GM19193 (cell line): ENCODE results near the gene BEAN1.

Experiments
- POLR2A ChIP-seq: IDR thresholded peaks from 4 replicates; pipeline ENCODE4 v1.6.1; 2011; ENCODE audit not compliant: insufficient read depth, insufficient read length; ENCODE audit errors: extremely low read depth

Gene BEAN1

DNA sequence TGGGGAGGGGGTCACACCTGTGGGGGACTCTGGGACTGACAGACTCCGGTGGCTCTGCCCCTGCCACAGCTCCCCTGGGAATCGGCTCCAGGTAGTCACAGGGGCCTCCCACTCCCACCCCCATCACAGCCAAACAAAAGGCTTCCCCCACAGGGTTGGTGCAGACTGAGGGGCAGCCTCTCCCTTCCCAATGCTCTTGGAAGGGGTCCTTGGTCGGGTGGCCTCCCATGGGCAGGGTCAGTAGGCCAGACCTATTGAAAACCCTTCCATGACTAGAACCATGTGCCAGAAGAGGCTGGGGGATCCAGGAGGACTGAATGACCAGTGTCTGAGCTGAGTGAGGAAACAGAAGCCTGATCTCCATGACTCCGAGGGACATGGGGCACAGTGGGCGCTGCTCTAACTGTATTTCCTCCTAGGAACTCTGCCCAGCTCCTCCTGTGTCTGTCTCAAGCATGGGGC lies 94.2 kb downstream of the BEAN1 start:
- TF ChIP-seq POLR2A, result no peak

DNA sequence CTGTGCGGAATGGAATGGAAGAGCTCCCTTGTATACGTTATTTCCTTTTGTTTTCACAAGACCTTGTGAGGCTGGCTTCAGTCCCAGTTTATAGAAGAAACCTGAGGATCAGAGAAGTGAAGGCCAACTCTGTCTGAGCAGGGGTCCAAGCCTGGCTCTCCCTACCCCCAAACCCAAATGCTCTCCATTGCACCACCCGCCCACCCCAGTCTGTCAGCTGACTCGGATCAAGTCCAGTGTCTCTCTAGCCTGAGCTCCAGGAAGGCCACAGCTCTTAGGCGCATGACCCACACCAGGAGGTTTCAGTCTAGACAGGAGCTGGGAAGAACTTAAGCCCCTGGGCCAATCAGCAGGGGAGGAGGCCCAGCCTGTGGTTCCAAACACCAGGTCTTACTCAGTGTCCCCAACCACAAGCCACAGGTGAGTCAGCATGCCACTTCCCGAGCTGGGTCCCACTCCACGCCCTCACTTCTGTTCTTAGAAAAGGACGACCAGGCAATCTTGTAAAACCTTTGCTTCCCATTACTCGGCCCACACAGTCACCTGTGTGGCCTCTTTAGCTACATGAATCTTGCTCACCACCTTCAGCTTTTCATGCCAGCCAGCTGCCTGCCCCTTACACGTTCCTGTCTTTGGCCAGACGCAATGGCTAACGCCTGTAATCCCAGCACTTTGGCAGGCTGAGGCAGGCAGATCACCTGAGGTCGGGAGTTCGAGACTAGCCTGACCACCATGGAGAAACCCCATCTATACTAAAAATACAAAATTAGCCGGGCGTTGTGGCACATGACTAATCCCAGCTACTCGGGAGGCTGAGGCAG lies 95.1 kb downstream of the BEAN1 start:
- TF ChIP-seq POLR2A, result no peak

DNA sequence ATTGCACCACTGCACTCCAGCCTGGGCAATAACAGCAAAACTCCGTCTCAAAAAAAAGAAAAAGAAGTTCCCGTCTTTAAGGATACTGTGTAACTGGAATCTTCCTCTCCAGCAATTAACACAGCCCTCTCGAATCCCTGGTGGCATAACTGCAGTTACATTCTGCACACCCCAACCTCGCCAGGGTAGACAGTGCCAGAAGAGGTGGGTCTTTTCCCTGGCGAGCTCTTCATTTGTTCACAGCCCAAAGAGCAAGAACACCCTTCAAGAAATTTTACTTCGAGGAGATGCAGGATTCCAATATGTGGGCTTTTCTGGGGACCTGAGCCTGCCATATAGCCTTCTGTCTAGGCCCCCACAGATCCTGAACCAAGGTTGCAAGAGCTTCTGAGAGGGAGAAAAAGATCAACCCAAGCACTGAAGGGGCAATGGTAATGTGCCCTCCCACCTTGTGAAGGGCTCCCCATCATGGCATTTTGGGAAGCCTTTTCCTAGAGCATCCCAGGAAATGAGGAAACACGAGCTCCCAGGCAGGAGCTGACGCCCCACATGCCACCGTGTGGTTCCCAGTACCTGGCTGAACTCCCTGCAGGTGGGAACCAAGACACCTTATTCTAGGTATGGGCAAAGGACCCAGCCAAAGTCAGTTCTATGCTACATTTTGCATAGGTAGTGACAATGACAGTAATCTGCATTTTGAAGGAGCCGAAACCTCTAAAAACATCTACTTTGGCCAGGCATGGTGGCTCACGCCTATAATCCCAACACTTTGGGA lies 95.9 kb downstream of the BEAN1 start:
- TF ChIP-seq POLR2A, result no peak

DNA sequence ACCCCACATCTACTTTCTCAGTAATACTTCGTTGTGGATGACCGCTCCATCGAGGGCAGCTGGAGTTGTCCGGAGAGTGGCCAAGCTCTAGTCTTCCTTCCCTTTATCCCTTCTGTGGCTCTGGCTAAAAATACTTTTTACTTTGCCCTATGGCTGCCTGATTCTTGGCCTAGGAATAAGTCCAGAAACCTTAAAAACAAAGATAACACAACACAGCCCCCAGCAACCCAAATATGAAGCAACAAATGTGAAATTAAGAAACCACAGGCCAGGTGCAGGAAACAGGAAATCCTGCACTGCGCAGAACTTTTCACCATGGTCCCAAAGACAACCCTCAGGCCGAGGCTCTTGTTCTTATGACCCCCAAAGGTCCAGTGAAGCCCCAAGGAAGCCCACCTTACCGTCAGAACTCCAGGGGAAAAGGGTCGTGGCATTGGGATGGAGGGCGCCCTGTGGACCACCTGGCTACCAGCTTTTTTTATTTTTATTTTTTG lies 96.8 kb downstream of the BEAN1 start:
- TF ChIP-seq POLR2A, result no peak

DNA sequence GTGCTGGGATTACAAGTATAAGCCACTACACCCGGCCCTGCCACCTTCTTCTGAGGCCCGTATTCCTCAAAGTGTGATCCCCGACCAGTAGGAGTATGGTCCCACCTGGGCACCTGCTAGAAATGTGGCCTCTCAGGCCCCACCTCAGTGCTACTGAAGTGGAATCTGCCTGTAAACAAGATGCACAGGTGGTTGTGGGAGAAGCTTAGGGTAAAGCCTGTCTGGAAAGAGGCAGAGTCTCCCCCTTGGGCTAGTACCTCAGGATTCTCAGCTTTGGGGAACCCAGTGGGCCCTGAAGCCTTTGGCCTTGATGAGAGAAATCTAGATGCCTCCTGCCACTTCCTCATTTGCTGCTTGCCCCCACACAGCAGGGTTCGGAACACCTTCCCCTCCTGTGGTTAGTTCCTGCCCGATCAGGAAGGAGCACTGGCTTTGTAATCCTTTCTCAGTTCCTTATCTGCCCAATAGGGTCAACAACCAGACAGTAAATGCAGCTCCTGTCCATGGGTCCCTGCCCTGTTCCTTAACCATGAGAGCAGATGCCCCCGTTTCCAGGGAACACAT lies 97.6 kb downstream of the BEAN1 start:
- no peak for TF ChIP-seq POLR2A

DNA sequence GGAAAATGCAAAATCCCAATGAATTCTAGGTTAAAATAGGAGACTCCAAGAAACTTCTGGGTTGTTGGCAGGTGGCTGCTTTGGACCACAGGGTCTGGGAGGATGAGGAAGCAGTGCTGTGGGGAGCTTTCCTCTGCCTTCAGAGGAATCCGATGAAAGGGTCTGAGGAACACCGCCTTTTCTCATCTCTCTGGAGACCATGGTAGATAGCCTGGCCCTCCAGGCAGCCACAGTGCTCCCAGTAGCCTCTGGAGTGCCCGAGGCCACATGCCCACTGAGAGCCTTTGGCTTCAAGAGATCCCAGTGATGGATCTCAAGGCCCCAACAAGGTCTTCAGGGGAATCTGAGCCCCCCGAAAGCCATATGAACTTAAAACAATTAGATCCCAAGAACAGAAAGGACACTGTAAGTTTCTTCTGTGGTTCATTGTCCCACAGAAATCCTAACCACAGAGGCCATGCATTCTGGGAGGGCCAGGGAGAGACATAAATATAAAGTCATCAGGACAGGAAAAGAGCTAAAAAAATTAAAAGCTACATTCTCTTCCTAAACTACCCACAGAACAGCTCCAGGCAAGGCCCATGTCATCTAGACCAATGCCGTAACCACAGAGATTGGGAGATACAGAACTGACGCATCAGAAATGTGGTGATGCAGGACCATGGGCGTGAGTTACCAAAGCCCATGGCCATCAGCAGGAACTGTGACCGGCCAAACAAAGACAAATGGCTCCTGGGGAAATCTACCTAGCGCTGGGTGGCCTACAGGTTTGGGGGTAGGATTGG lies 98.5 kb downstream of the BEAN1 start:
- no peak for TF ChIP-seq POLR2A

DNA sequence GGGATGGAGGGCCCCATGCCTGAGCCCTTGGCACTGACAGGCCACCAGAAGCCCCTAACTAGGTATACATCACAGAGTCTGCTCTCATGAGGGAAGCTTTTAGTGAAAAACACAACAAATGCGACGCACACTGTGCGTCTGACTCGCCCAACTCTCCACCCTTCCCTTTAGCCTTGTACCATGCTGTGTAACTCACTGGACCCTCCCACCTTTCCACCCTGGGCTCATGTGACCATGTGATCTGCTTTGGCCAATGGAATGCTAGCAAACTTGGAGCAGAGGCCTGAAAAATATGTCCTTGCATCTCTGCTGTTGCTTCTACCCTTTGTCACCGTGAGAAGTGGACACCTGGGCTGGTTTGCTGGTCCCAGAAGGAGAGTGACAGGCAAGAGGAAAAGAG lies 101.2 kb downstream of the BEAN1 start:
- TF ChIP-seq POLR2A, result no peak

DNA sequence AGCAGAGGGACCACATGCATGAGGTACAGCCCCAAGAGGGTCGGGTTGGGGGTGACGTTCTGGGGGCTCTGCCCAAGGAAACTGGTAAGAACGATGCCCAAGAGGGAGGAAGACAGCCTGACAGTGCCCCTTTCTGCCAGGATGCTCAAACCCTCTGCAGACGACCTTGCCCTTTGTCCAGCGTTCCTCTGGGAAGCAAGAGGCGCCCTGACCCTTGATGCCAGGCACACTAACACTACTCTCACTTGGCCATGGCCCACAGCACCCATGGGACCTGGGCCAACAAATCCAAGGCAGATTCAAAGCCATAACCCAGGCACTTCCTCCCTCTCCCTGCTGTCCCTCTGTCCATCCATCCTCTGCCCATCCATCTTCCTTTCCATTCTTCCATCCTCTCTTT lies 102.4 kb downstream of the BEAN1 start:
- no peak for TF ChIP-seq POLR2A
